K562 (cell line): ENCODE data around the gene TMEM132D. TPM values are rescaled to one million over a fixed set of nuclear protein-coding genes. Genes with fewer than 3 reads are reported as not detected.

Experiments
- ATAC-seq: fragments of 200-7000 bp; cut with Tn5 transposase; 3 replicates; pipeline ENCODE4 v1.9.1; 2020; ENCODE audit warnings: moderate library complexity
- BruUV-seq: library from RNA; stranded (reverse); fragments of 400-500 nt; replicated peaks from 2 replicates; lab custom pipeline; 2021; lab: Mats Ljungman, UMichigan
- CTCF ChIA-PET: fragments of 300-600 bp; formaldehyde crosslinking; extraction: SDS; loops from one replicate; lab custom pipeline; 2021; ENCODE audit warnings: low intra/inter-chr PET ratio; lab: Yijun Ruan, JAX
- POLR2A ChIA-PET: fragments of 300-600, 350-650 bp; sonication (Branson Sonifier 250); formaldehyde crosslinking; extraction: SDS; loops from one replicate; lab custom pipeline; 2021; ENCODE audit warnings: antibody characterized with exemption, inconsistent platforms; lab: Yijun Ruan, JAX
- DNase-seq, 4 experiments: peaks; one replicate each; pipeline versions ENCODE4 v3.0.0 to v3.0.0-alpha.2; 2011 to 2018; ENCODE audit warnings: low spot score in 3 of 4, mixed read lengths in 3 of 4; ENCODE audit errors: extremely low read depth in 1 of 4
- FAIRE-seq: peaks from 2 replicates; lab custom pipeline; 2011; peaks lifted over from hg19 to GRCh38; lab: Jason Lieb, UNC
- H2AFZ ChIP-seq: 2 replicates; pipeline ENCODE4 v1.6.0; 2011; ENCODE audit warnings: low read depth, low read length, control low read depth, inconsistent platforms
- H3K27ac ChIP-seq: fragments of 200-600 bp; 3 replicates; pipeline ENCODE4 v1.8.0; 2011; ENCODE audit warnings: low read depth, mild to moderate bottlenecking, control low read depth, inconsistent platforms, low read length, moderate library complexity, mixed read lengths; ENCODE audit errors: extremely low read depth
- H3K27me3 ChIP-seq, 2 experiments: fragments of 300-600 bp in 1 of 2; 2 replicates in 1 of 2; 3 replicates in 1 of 2; pipeline versions ENCODE4 v1.6.0 to v1.8.0; 2011; ENCODE audit warnings: inconsistent platforms in 2 of 2, low read length in 2 of 2, mild to moderate bottlenecking in 1 of 2, mixed read lengths in 1 of 2, moderate library complexity in 1 of 2; ENCODE audit not compliant: control insufficient read depth in 2 of 2, insufficient read depth in 2 of 2
- H3K36me3 ChIP-seq: fragments of 300-600 bp; 3 replicates; pipeline ENCODE4 v1.8.0; 2011; ENCODE audit warnings: mild to moderate bottlenecking, low read length, inconsistent platforms; ENCODE audit not compliant: control insufficient read depth, insufficient read depth
- H3K4me1 ChIP-seq, 2 experiments: fragments of 200-600 bp in 1 of 2; replicated peaks in 1 of 2; 2 replicates in 1 of 2; 3 replicates in 1 of 2; pipeline versions ENCODE4 v1.5.1 to v1.8.0; 2011; ENCODE audit warnings: inconsistent platforms in 2 of 2, low read length in 2 of 2, mild to moderate bottlenecking in 1 of 2, mixed read lengths in 1 of 2, moderate library complexity in 1 of 2; ENCODE audit not compliant: control insufficient read depth in 2 of 2, insufficient read depth in 2 of 2
- H3K4me2 ChIP-seq: 2 replicates; pipeline ENCODE4 v1.6.1; 2011; ENCODE audit warnings: low read length, control low read depth, inconsistent platforms, mixed read lengths; ENCODE audit not compliant: insufficient read depth
- H3K4me3 ChIP-seq: fragments of 200-600 bp; sonication (generic), shearing (Covaris generic); 2 replicates; pipeline ENCODE4 v1.5.1; 2016; ENCODE audit warnings: control low read depth, inconsistent platforms
- H3K79me2 ChIP-seq: fragments of 200-600 bp; 3 replicates; pipeline ENCODE4 v1.8.0; 2011; ENCODE audit warnings: low read length, inconsistent platforms; ENCODE audit not compliant: control insufficient read depth, insufficient read depth
- H3K9ac ChIP-seq, 2 experiments: 2 replicates each; pipeline versions ENCODE4 v1.6.0 to v1.6.1; 2011; ENCODE audit warnings: low read depth in 2 of 2, low read length in 2 of 2, control low read depth in 1 of 2, inconsistent platforms in 1 of 2, mild to moderate bottlenecking in 1 of 2, mixed read lengths in 1 of 2; ENCODE audit not compliant: insufficient read depth in 1 of 2
- H3K9me1 ChIP-seq: one replicate; pipeline ENCODE4 v1.6.0; 2011; ENCODE audit warnings: inconsistent platforms, mild to moderate bottlenecking, low read length, moderate library complexity; ENCODE audit not compliant: control insufficient read depth, insufficient read depth
- H3K9me3 ChIP-seq: replicated peaks from 2 replicates; pipeline ENCODE4 v1.5.1; 2011; ENCODE audit warnings: low read depth, low read length, inconsistent platforms; ENCODE audit not compliant: control insufficient read depth, insufficient read depth
- H4K20me1 ChIP-seq: replicated peaks from 2 replicates; pipeline ENCODE4 v1.6.1; 2011; ENCODE audit warnings: low read length, inconsistent platforms, mixed read lengths; ENCODE audit not compliant: control insufficient read depth, insufficient read depth
- CBX3 ChIP-seq, 2 experiments: IDR thresholded peaks; 1 replicate in 1 of 2; 2 replicates in 1 of 2; pipeline ENCODE4 v1.6.1; 2012; ENCODE audit warnings: inconsistent platforms in 2 of 2, low read length in 2 of 2, borderline replicate concordance in 1 of 2, control low read depth in 1 of 2
- CHD2 ChIP-seq: IDR thresholded peaks from 2 replicates; pipeline ENCODE4 v1.6.1; 2011; ENCODE audit warnings: low read depth, low read length
- CSDE1 ChIP-seq, 2 experiments: fragments of 450-650 bp; IDR thresholded peaks; 2 replicates each; pipeline ENCODE4 v1.6.1; 2016; ENCODE audit warnings: mild to moderate bottlenecking in 1 of 2
- MEF2A ChIP-seq: IDR thresholded peaks from 2 replicates; pipeline ENCODE4 v1.6.1; 2011; ENCODE audit warnings: low read depth, mild to moderate bottlenecking, low read length, moderate library complexity; ENCODE audit not compliant: control insufficient read depth
- NELFE ChIP-seq: IDR thresholded peaks from 2 replicates; pipeline ENCODE4 v1.6.1; 2011; ENCODE audit warnings: mild to moderate bottlenecking; ENCODE audit not compliant: insufficient read depth, insufficient read length
- SMAD3 ChIP-seq: fragments of 450-650 bp; formaldehyde crosslinking; conservative IDR thresholded peaks from 2 replicates; pipeline ENCODE4 v1.4.0; 2020; ENCODE audit warnings: mild to moderate bottlenecking
- TRIM28 ChIP-seq: fragments of 450-650 bp; IDR thresholded peaks from 2 replicates; pipeline ENCODE4 v1.6.1; 2017
- TSC22D4 ChIP-seq: fragments of 450-650 bp; IDR thresholded peaks from 2 replicates; pipeline ENCODE4 v1.6.1; 2016; ENCODE audit warnings: missing genetic modification characterization, missing biosample characterization, control low read depth
- ZNF212 ChIP-seq: fragments of 450-650 bp; formaldehyde crosslinking; IDR thresholded peaks from 2 replicates; pipeline ENCODE4 v1.4.0; 2020; ENCODE audit warnings: mild to moderate bottlenecking
- ZNF217 ChIP-seq: sonication (generic); formaldehyde crosslinking; IDR thresholded peaks from 2 replicates; pipeline ENCODE4 v1.8.0; 2022; ENCODE audit warnings: mild to moderate bottlenecking, missing genetic modification reagents
- ZNF3 ChIP-seq: fragments of 250-450 bp; sonication (Bioruptor Pico); IDR thresholded peaks from 2 replicates; pipeline ENCODE4 v1.5.0; 2021; ENCODE audit warnings: mild to moderate bottlenecking, moderate library complexity
- WGBS: fragments of 100-300 bp; shearing (Covaris generic); methylation state at CpG from one replicate; pipeline ENCODE4 v1.1.6; 2016; ENCODE audit warnings: low coverage, mixed read lengths; ENCODE audit not compliant: insufficient coverage; ENCODE audit errors: missing lambda C conversion rate; 5-methylcytosine and 5-hydroxymethylcytosine counted together
- in situ Hi-C: fragments of 300-500 bp; cut with MboI; formaldehyde crosslinking; loops from 4 replicates; pipeline ENCODE4 v1.15.0; 2018; ENCODE audit warnings: inconsistent platforms, mixed read lengths
- intact Hi-C: fragments of 100-400 bp; cut with micrococcal nuclease; formaldehyde crosslinking; loops from 2 replicates; pipeline ENCODE4 v1.14.2; 2022
- polyA plus RNA-seq, 8 experiments: library from polyadenylated mRNA; depleted of rRNA in 4 of 8; stranded (reverse) in 5 of 8; unstranded in 3 of 8; fragments of >200 nt; fragmentation: Nextera tagmentation in 2 of 8; fragmentation: Illumina TruSeq in 1 of 8; extraction: Ambion mirVana in 2 of 8; extraction: Trizol in 1 of 8; gene quantifications; 2 replicates each; pipeline versions ENCODE4 v1.2.1 to v1.2.3, GENCODE V29; 2011 to 2014; ENCODE audit warnings: inconsistent platforms in 1 of 8, missing spikeins in 1 of 8
- total RNA-seq, 7 experiments: library from RNA; depleted of rRNA in 6 of 7; stranded (reverse); fragments of >200 nt in 6 of 7; fragmentation: Illumina TruSeq in 2 of 7; extraction: Trizol in 2 of 7; gene quantifications; 2 replicates each; pipeline versions ENCODE4 v1.2.1 to v1.2.3, GENCODE V29; 2011 to 2021; ENCODE audit warnings: low replicate concordance in 1 of 7
- TF ChIP-seq, protein P1 (sequence below): sonication (generic); formaldehyde crosslinking; IDR thresholded peaks from 2 replicates; pipeline ENCODE4 v1.8.0; 2023; ENCODE audit warnings: mild to moderate bottlenecking, missing genetic modification reagents
- TF ChIP-seq, protein P2 (sequence below): fragments of 250-450 bp; sonication (Bioruptor Pico); IDR thresholded peaks from 2 replicates; pipeline ENCODE4 v1.8.0; 2022; ENCODE audit warnings: moderate library complexity, mild to moderate bottlenecking, inconsistent platforms
- TF ChIP-seq, protein P3 (sequence below), 2 experiments: fragments of 450-650 bp; IDR thresholded peaks; 2 replicates each; pipeline ENCODE4 v1.6.1; 2016; ENCODE audit warnings: mild to moderate bottlenecking in 2 of 2, borderline replicate concordance in 1 of 2, low read depth in 1 of 2, moderate library complexity in 1 of 2

The TMEM132D gene
- total and polyA plus RNA-seq, 9 of the 15 experiments (the other 6 are each of a cell fraction or from before 2014, with no cell fraction given) = not detected

DNA sequence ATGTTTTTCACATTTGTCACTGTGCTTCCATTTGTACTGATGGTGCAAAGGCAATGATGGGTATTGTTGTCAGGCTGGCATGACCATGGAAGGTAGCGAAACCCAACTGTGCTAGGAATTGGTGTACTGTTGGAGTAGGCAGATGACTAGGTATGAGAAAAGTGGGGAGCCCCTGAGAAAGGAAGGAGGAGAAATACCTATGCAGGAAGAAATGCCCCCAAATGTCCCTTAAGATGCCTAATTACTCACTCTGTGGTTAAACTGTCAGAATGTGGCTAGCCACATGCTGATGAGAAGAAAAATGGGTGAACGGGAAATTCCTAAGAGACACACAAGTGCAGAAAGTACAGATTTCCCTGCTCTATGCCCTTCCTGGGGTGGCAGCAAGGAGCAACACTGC, 339.1 kb downstream of the TMEM132D start:
- intact Hi-C loops = no loop called here
- ChIA-PET POLR2A (no interaction called here), CTCF (no interaction called here)
- FAIRE-seq = no peak
- H3K4me1 ChIP-seq = no peaks in the 10 kb centered on the region
- no peaks in the 10 kb centered on the region for H4K20me1 ChIP-seq
- no peak overlapping the region for H3K27ac ChIP-seq
- no peaks in the 10 kb centered on the region for H3K27me3 ChIP-seq
- in situ Hi-C loops = no loop called here
- no peaks in the 10 kb centered on the region for H3K79me2 ChIP-seq
- WGBS = 0% methylated on average over 2 of the region's 2 CpGs
- no TSS peak for BruUV-seq
- H3K4me2 ChIP-seq = no peak overlapping the region
- no peaks in the 10 kb centered on the region for H3K9me3 ChIP-seq
- no peak overlapping the region for H2AFZ ChIP-seq
- no peaks in the 10 kb centered on the region for H3K36me3 ChIP-seq
- H3K9ac ChIP-seq = no peak overlapping the region
- DNase-seq = no peak
- H3K4me3 ChIP-seq = no peak overlapping the region
- no peak for ATAC-seq
- no peaks in the 10 kb centered on the region for H3K9me1 ChIP-seq
- TF ChIP-seq ZNF212 (CRISPR knock-in tag) (no peak), TSC22D4 (tag) (no peak), TRIM28 (no peak), NELFE (no peak), CHD2 (no peak), ZNF217 (no peak), SMAD3 (no peak), MEF2A (no peak), ZNF3 (no peak), CBX3 (IDR thresholded peaks at IDR 0.05; ENCODE audit: borderline replicate concordance in 1 of 2, low read length in 2 of 2) (no peak), CSDE1 (IDR thresholded peaks at IDR 0.05) (no peak)
- TF ChIP-seq, protein P1, sequence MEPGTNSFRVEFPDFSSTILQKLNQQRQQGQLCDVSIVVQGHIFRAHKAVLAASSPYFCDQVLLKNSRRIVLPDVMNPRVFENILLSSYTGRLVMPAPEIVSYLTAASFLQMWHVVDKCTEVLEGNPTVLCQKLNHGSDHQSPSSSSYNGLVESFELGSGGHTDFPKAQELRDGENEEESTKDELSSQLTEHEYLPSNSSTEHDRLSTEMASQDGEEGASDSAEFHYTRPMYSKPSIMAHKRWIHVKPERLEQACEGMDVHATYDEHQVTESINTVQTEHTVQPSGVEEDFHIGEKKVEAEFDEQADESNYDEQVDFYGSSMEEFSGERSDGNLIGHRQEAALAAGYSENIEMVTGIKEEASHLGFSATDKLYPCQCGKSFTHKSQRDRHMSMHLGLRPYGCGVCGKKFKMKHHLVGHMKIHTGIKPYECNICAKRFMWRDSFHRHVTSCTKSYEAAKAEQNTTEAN (CRISPR knock-in tag) = no peak
- TF ChIP-seq, protein P2, sequence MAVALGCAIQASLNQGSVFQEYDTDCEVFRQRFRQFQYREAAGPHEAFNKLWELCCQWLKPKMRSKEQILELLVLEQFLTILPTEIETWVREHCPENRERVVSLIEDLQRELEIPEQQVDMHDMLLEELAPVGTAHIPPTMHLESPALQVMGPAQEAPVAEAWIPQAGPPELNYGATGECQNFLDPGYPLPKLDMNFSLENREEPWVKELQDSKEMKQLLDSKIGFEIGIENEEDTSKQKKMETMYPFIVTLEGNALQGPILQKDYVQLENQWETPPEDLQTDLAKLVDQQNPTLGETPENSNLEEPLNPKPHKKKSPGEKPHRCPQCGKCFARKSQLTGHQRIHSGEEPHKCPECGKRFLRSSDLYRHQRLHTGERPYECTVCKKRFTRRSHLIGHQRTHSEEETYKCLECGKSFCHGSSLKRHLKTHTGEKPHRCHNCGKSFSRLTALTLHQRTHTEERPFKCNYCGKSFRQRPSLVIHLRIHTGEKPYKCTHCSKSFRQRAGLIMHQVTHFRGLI = no peak
- TF ChIP-seq, protein P3, sequence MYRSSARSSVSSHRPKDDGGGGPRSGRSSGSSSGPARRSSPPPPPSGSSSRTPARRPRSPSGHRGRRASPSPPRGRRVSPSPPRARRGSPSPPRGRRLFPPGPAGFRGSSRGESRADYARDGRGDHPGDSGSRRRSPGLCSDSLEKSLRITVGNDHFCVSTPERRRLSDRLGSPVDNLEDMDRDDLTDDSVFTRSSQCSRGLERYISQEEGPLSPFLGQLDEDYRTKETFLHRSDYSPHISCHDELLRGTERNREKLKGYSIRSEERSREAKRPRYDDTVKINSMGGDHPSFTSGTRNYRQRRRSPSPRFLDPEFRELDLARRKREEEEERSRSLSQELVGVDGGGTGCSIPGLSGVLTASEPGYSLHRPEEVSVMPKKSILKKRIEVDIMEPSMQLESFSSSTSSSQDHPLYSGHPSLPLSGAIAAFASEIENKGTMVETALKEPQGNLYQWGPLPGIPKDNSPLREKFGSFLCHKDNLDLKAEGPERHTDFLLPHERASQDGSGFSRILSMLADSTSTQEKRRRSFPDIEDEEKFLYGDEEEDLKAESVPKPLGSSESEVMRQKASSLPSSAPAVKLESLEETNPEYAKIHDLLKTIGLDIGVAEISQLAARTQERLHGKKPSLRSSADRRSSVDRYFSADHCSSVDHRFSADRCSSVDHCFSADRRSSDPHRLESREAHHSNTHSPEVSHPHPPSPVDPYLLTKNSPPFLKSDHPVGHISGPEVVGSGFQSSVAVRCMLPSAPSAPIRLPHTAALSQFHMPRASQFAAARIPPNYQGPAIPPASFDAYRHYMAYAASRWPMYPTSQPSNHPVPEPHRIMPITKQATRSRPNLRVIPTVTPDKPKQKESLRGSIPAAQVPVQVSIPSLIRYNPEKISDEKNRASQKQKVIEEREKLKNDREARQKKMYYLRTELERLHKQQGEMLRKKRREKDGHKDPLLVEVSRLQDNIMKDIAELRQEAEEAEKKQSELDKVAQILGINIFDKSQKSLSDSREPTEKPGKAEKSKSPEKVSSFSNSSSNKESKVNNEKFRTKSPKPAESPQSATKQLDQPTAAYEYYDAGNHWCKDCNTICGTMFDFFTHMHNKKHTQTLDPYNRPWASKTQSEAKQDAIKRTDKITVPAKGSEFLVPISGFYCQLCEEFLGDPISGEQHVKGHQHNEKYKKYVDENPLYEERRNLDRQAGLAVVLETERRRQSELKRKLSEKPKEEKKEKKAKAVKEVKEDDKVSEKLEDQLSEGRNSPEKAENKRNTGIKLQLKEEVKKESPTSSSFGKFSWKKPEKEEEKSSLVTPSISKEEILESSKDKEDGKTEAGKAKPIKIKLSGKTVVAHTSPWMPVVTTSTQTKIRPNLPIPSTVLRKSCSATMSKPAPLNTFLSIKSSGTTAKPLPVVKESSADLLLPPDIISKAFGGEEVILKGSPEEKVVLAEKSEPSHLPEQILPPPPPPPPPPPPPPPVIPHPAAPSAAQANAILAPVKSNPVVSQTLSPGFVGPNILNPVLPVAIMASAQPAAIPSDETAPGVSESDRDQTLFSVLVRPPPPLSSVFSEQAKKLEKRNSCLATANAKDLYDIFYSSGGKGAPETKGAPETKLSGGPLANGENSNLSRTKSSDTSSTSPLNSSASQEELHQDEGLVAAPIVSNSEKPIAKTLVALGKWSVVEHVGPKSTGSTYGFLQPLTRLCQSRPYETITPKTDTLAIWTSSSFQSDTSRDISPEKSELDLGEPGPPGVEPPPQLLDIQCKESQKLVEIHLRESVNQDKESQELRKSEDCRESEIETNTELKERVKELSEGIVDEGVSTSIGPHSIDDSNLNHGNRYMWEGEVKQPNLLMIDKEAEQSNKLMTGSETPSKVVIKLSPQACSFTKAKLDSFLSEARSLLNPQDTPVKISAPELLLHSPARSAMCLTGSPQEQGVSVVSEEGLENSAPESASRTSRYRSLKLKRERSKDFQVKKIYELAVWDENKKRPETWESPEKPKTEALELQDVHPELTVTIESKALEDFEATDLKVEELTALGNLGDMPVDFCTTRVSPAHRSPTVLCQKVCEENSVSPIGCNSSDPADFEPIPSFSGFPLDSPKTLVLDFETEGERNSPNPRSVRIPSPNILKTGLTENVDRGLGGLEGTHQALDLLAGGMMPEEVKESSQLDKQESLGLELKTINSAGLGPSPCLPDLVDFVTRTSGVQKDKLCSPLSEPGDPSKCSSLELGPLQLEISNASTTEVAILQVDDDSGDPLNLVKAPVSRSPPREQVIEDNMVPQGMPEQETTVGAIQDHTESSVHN (IDR thresholded peaks at IDR 0.05; ENCODE audit: borderline replicate concordance in 1 of 2, low read depth in 1 of 2) = no peak
